ENCODE results near the gene EEF1A2.

DNA sequence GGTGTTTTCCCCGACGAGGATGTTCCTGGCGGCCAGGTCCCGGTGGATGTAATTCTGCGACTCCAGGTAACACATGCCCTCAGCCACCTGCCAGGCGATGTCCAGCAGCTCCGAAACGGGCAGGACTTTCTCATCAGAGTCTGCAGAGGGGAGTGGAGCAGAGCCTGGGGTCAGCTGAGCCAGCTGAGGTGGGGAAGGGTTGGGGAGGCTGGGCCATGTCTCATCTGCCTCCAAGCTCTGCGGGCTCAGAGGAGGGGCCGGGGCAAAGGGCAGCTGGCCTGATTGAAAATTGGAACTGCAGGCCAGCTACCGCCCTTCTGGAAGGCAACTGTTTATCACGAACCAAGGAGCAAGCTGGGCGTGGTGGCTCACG, 31.9 kb upstream of the EEF1A2 start:
- no peak for TF ChIP-seq POLR2A (IDR thresholded peaks at IDR 0.05; ENCODE audit: low read depth, low read length)
- TF ChIP-seq POLR2AphosphoS5 (IDR thresholded peaks at IDR 0.05; ENCODE audit: low read depth, low read length): no peak
- no peak for TF ChIP-seq TAF1 (IDR thresholded peaks at IDR 0.05; ENCODE audit: low read depth, low read length)
- no peak for TF ChIP-seq POU2F2 (IDR thresholded peaks at IDR 0.05; ENCODE audit: low read depth, low read length)
- no peak for TF ChIP-seq SPI1 (IDR thresholded peaks at IDR 0.05; ENCODE audit: low read depth, low read length)

All from GM12891 (cell line).